HepG2 (cell line): ENCODE measurements around the gene FAM83G. TPM values are rescaled to one million over a fixed set of nuclear protein-coding genes. Genes with fewer than 3 reads are reported as not detected.

Source experiments
- ATAC-seq: fragments of 200-7000 bp; cut with Tn5 transposase; 3 replicates; pipeline ENCODE4 v1.9.1; 2020; ENCODE audit warnings: mild to moderate bottlenecking, moderate library complexity
- BruUV-seq: library from RNA; stranded (reverse); fragments of 400-500 nt; replicated peaks from 2 replicates; lab custom pipeline; 2021; lab: Mats Ljungman, UMichigan
- CTCF ChIA-PET: fragments of 300-600 bp; formaldehyde crosslinking; extraction: SDS; loops from one replicate; lab custom pipeline; 2021; ENCODE audit warnings: low total read pairs, inconsistent platforms, low intra/inter-chr PET ratio; lab: Yijun Ruan, JAX
- POLR2A ChIA-PET: fragments of 350-600 bp; sonication (Branson Sonifier 250); formaldehyde crosslinking; loops from one replicate; lab custom pipeline; 2020; ENCODE audit warnings: antibody characterized with exemption, inconsistent platforms; lab: Yijun Ruan, JAX
- DNase-seq: peaks from one replicate; pipeline ENCODE4 v3.0.0-alpha.2; 2015; ENCODE audit warnings: low spot score
- FAIRE-seq: peaks from 3 replicates; lab custom pipeline; 2011; peaks lifted over from hg19 to GRCh38; lab: Jason Lieb, UNC
- H2AFZ ChIP-seq: one replicate; pipeline ENCODE4 v1.6.1; 2011; ENCODE audit warnings: low read length, inconsistent platforms
- H3K27ac ChIP-seq: fragments of 300-600 bp; 3 replicates; pipeline ENCODE4 v1.8.0; 2011; ENCODE audit warnings: mixed run types, mild to moderate bottlenecking, mixed read lengths, low read length, inconsistent platforms; ENCODE audit not compliant: insufficient read depth; ENCODE audit errors: extremely low read length
- H3K27me3 ChIP-seq, 2 experiments: fragments of 200-600 bp in 1 of 2; 2 replicates in 1 of 2; 3 replicates in 1 of 2; pipeline versions ENCODE4 v1.6.0 to v1.8.0; 2011; ENCODE audit warnings: low read length in 2 of 2, mild to moderate bottlenecking in 2 of 2, moderate library complexity in 2 of 2, inconsistent platforms in 1 of 2; ENCODE audit not compliant: insufficient read depth in 2 of 2, control insufficient read depth in 1 of 2
- H3K36me3 ChIP-seq, 2 experiments: fragments of 200-600 bp in 1 of 2; replicated peaks in 1 of 2; 2 replicates in 1 of 2; 3 replicates in 1 of 2; pipeline versions ENCODE4 v1.5.1 to v1.8.0; 2011; ENCODE audit warnings: low read length in 2 of 2, inconsistent platforms in 1 of 2; ENCODE audit not compliant: insufficient read depth in 2 of 2, control insufficient read depth in 1 of 2
- H3K4me1 ChIP-seq: 2 replicates; pipeline ENCODE4 v1.5.1; 2012; ENCODE audit warnings: low read length, inconsistent platforms; ENCODE audit not compliant: insufficient read depth
- H3K4me2 ChIP-seq: 2 replicates; pipeline ENCODE4 v1.6.0; 2011; ENCODE audit warnings: low read depth, low read length, inconsistent platforms
- H3K4me3 ChIP-seq, 3 experiments: fragments of 200-600 bp in 1 of 3; sonication (generic), shearing (Covaris generic) in 1 of 3; replicated peaks in 1 of 3; 2 replicates each; pipeline ENCODE4 v1.5.1; 2011 to 2016; ENCODE audit warnings: low read length in 3 of 3, inconsistent platforms in 2 of 3, low read depth in 2 of 3, mild to moderate bottlenecking in 2 of 3, control low read depth in 1 of 3, mixed read lengths in 1 of 3; ENCODE audit not compliant: insufficient read depth in 1 of 3
- H3K79me2 ChIP-seq: one replicate; pipeline ENCODE4 v1.6.1; 2011; ENCODE audit warnings: low read length, inconsistent platforms; ENCODE audit not compliant: insufficient read depth
- H3K9ac ChIP-seq: 2 replicates; pipeline ENCODE4 v1.6.0; 2011; ENCODE audit warnings: mild to moderate bottlenecking, low read depth, low read length, inconsistent platforms; ENCODE audit not compliant: insufficient read depth
- H3K9me3 ChIP-seq: 2 replicates; pipeline ENCODE4 v1.5.1; 2012; ENCODE audit warnings: mild to moderate bottlenecking, low read length
- H4K20me1 ChIP-seq: 2 replicates; pipeline ENCODE4 v1.6.0; 2011; ENCODE audit warnings: inconsistent platforms, mild to moderate bottlenecking, low read length, moderate library complexity; ENCODE audit not compliant: insufficient read depth
- EHMT2 ChIP-seq: fragments of 200-600 bp; sonication (generic); IDR thresholded peaks from 2 replicates; pipeline ENCODE4 v1.7.0; 2017; ENCODE audit warnings: antibody characterized with exemption, low read depth, low read length, borderline replicate concordance
- ELF3 ChIP-seq: IDR thresholded peaks from 2 replicates; pipeline ENCODE4 v1.6.1; 2016; ENCODE audit warnings: missing genetic modification reagents, missing compliant biosample characterization
- HOXA3 ChIP-seq: sonication (generic); formaldehyde crosslinking; IDR thresholded peaks from 2 replicates; pipeline ENCODE4 v1.5.0; 2020; ENCODE audit warnings: missing genetic modification reagents
- ONECUT2 ChIP-seq: sonication (generic); formaldehyde crosslinking; IDR thresholded peaks from 2 replicates; pipeline ENCODE4 v1.4.0; 2020; ENCODE audit warnings: missing genetic modification reagents
- PLSCR1 ChIP-seq: sonication (generic); formaldehyde crosslinking; IDR thresholded peaks from 2 replicates; pipeline ENCODE4 v1.5.0; 2020; ENCODE audit warnings: missing genetic modification reagents, mild to moderate bottlenecking, borderline replicate concordance
- RAD21 ChIP-seq: fragments of 450-650 bp; formaldehyde crosslinking; IDR thresholded peaks from 2 replicates; pipeline ENCODE4 v1.5.0; 2020; ENCODE audit warnings: mild to moderate bottlenecking
- SMC3 ChIP-seq: IDR thresholded peaks from 2 replicates; pipeline ENCODE4 v1.6.1; 2011; ENCODE audit warnings: low read length, improper control_type of control experiment
- STAG1 ChIP-seq: sonication (generic); formaldehyde crosslinking; IDR thresholded peaks from 2 replicates; pipeline ENCODE4 v1.4.0; 2020; ENCODE audit warnings: missing genetic modification reagents
- THRA ChIP-seq: sonication (generic); formaldehyde crosslinking; IDR thresholded peaks from 2 replicates; pipeline ENCODE4 v1.4.0; 2020; ENCODE audit warnings: missing genetic modification reagents, borderline replicate concordance
- ZBTB38 ChIP-seq: sonication (generic); formaldehyde crosslinking; IDR thresholded peaks from 2 replicates; pipeline ENCODE4 v1.5.1; 2020; ENCODE audit warnings: mild to moderate bottlenecking, missing genetic modification reagents
- ZFX ChIP-seq: sonication (generic); formaldehyde crosslinking; IDR thresholded peaks from 2 replicates; pipeline ENCODE4 v1.4.0; 2020; ENCODE audit warnings: mild to moderate bottlenecking, low read depth, missing genetic modification reagents, moderate library complexity
- ZNF501 ChIP-seq: sonication (generic); formaldehyde crosslinking; IDR thresholded peaks from 2 replicates; pipeline ENCODE4 v1.5.1; 2020; ENCODE audit warnings: mild to moderate bottlenecking, moderate library complexity, missing genetic modification reagents
- ZNF891 ChIP-seq: sonication (generic); formaldehyde crosslinking; IDR thresholded peaks from 2 replicates; pipeline ENCODE4 v1.5.0; 2020; ENCODE audit warnings: mild to moderate bottlenecking, missing genetic modification reagents
- WGBS: methylation state at CpG from one replicate; pipeline ENCODE4 v1.1.6; 2017; ENCODE audit warnings: low lambda C conversion rate; 5-methylcytosine and 5-hydroxymethylcytosine counted together
- in situ Hi-C: cut with HindIII; loops from 2 replicates; pipeline ENCODE4 v1.10.0; 2017; ENCODE audit warnings: low pct_unique_long_range_greater_than_20kb; ENCODE audit not compliant: extremely low pct_ligation_motif_present
- intact Hi-C: fragments of 100-400 bp; cut with micrococcal nuclease; formaldehyde crosslinking; loops from one replicate; pipeline ENCODE4 v1.10.0; 2022; ENCODE audit not compliant: unreplicated experiment
- polyA plus RNA-seq, 8 experiments: library from polyadenylated mRNA; depleted of rRNA in 3 of 8; stranded (reverse) in 7 of 8; unstranded in 1 of 8; fragments of >200 nt; fragmentation: Illumina TruSeq in 4 of 8; extraction: Trizol in 4 of 8; gene quantifications; 2 replicates each; pipeline versions ENCODE4 v1.2.1 to v1.2.3, GENCODE V29; 2011 to 2016; ENCODE audit warnings: low read depth in 4 of 8, missing spikeins in 1 of 8, mixed read lengths in 1 of 8; ENCODE audit not compliant: insufficient read depth in 1 of 8
- total RNA-seq, 5 experiments: library from RNA; depleted of rRNA; stranded (reverse); fragments of >200 nt; fragmentation: Illumina TruSeq; extraction: Trizol; gene quantifications; 2 replicates each; pipeline ENCODE4 v1.2.3, GENCODE V29; 2016; ENCODE audit warnings: low read depth in 1 of 5

FAM83G gene
- total and polyA plus RNA-seq, 2 of the 13 experiments (the other 11 are each of a cell fraction or from before 2014, with no cell fraction given): 13.7 to 18.6 TPM

- FAIRE-seq: no peak
- peaks cover 4 to 30% of the 10 kb centered on the region in 2 experiments; a peak in 2 of 5 replicates for H3K27me3 ChIP-seq
- no TSS peak for BruUV-seq
- in situ Hi-C loops: no loop called here
- H3K79me2 ChIP-seq: no peaks in the 10 kb centered on the region
- no peak overlapping the region for H3K27ac ChIP-seq
- DNase-seq: no peak
- no peaks in the 10 kb centered on the region for H4K20me1 ChIP-seq
- no peak overlapping the region for H3K9ac ChIP-seq
- no peak; the same call in 2 of the 3 replicates for ATAC-seq
- H3K4me3 ChIP-seq: peak overlapping the region in 1 of 3 experiments; percentile 27; a peak in 1 of 6 replicates
- H3K4me2 ChIP-seq: peak overlapping the region; percentile 44; the same call in 1 of the 2 replicates
- CTCF ChIA-PET: interaction anchor here (1.2 kb wide), 1 partner anchor 336 kb away, joined by 4 read pairs; no protein-coding TSS in a partner anchor
- H3K4me1 ChIP-seq: peaks cover 40% of the 10 kb centered on the region
- POLR2A ChIA-PET: interaction anchor here (1.2 to 1.3 kb wide), 2 partner anchors 20 to 42 kb away, joined by 5 read pairs; partner anchors contain the start of gene FAM83G
- no peak overlapping the region for H2AFZ ChIP-seq
- TF ChIP-seq ZFX (CRISPR knock-in tag) (0 out of 2 replicates have a peak, but pooled peaks have one; percentile 18), ONECUT2 (CRISPR knock-in tag) (no peak)
- WGBS: 54% methylated on average over 15 of the region's 16 CpGs
- no peaks in the 10 kb centered on the region for H3K36me3 ChIP-seq
- no peaks in the 10 kb centered on the region for H3K9me3 ChIP-seq
- intact Hi-C loops: no loop called here
These were observed 42.7 kb downstream of the FAM83G start for GRCh38 chr17:18961634-18962493.

DNA sequence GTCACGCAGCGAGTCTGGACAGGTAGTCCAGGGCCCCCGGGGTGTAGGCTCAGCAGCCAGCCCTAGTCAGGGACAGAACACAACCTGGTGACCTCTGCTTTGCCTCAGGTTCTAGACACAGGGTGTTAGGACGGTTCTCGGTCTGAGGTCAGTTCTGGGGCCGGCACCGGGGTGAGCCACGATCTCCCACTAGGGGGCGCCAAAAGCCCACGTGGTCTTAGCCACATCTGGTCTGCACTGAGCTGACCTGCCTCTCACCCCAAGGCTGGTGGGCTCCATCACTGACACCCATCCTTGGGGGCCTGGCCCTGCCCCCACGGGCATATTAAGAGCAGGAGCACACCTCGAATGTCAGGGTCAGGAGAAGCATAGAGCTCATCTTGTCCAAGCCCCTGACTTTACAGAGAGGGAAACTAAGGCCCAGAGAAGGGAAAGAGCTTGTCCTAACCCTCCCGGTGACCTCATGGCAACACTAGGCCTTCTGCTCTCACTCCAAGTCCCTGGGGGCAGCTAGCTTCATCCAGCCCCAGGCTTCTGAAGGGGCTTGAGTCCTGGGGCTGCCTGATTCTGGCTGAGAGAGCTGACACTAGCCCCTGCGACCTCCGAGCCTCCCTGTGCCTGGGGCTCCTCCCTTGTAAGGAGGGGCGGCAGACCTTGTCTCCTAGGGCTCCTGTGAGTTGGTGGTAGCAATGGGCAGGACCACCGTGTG lies 43.6 kb downstream of the FAM83G start:
- FAIRE-seq: peak; percentile 73
- WGBS: 28% methylated on average over 7 of the region's 17 CpGs
- peak; percentile 99 for TF ChIP-seq STAG1 (CRISPR knock-in tag)
- TF ChIP-seq RAD21 (CRISPR knock-in tag): peak; percentile 97
- TF ChIP-seq HOXA3 (CRISPR knock-in tag): 0 out of 2 replicates have a peak, but pooled peaks have one; percentile 20
- peak; percentile 35; the same call in 1 of the 2 replicates for TF ChIP-seq ZNF891 (CRISPR knock-in tag)
- peak; percentile 69 for TF ChIP-seq SMC3
- TF ChIP-seq PLSCR1 (CRISPR knock-in tag): no peak
- peak; percentile 53; the same call in 1 of the 2 replicates for TF ChIP-seq ZNF501 (CRISPR knock-in tag)
- no peak for TF ChIP-seq EHMT2
- TF ChIP-seq THRA: peak; percentile 44; the same call in 1 of the 2 replicates
- no peak for TF ChIP-seq ZBTB38 (CRISPR knock-in tag)
- peak; percentile 24; the same call in 1 of the 2 replicates for TF ChIP-seq ELF3

More for the DNA sequence above, 43.6 kb downstream of the FAM83G start:
- Histone ChIP-seq H3K27ac (no peak overlapping the region), H3K27me3 (peaks cover 4 to 30% of the 10 kb centered on the region in 2 experiments; a peak in 2 of 5 replicates), H3K4me1 (peaks cover 38% of the 10 kb centered on the region), H3K4me3 (no peak overlapping the region), H3K4me2 (peak overlapping the region; percentile 4; the same call in 1 of the 2 replicates), H3K9ac (no peak overlapping the region), H3K36me3 (no peaks in the 10 kb centered on the region), H4K20me1 (no peaks in the 10 kb centered on the region), H3K9me3 (no peaks in the 10 kb centered on the region), H2AFZ (no peak overlapping the region), H3K79me2 (no peaks in the 10 kb centered on the region)
- CTCF ChIA-PET: interaction anchor here (1.0 to 1.2 kb wide), 2 partner anchors 9 to 335 kb away, joined by 3 to 4 read pairs; partner anchors contain the start of gene SLC5A10
- POLR2A ChIA-PET: interaction anchor here (1.2 to 1.3 kb wide), 2 partner anchors 21 to 43 kb away, joined by 5 read pairs; partner anchors contain the start of gene FAM83G
- no TSS peak for BruUV-seq
- intact Hi-C loops (no loop called here), in situ Hi-C loops (no loop called here)
- ATAC-seq: peak; percentile 85
- peak; percentile 59 for DNase-seq
